Liver (tissue), 3 donors: ENCODE measurements around the gene SLC12A3.

Experiments
- EGR1 ChIP-seq, 2 donors: IDR thresholded peaks; 2 replicates each; pipeline ENCODE4 v1.6.1; 2016 to 2018; ENCODE audit warnings: antibody characterized with exemption in 2 of 2, low read depth in 2 of 2
- RXRA ChIP-seq, 2 donors: IDR thresholded peaks; 2 replicates each; pipeline ENCODE4 v1.6.1; 2017 to 2018; ENCODE audit warnings: antibody characterized with exemption in 2 of 2, mild to moderate bottlenecking in 1 of 2
- TF ChIP-seq, protein P1 (sequence below): IDR thresholded peaks from 2 replicates; pipeline ENCODE4 v1.6.1; 2016; ENCODE audit warnings: antibody characterized with exemption, mild to moderate bottlenecking
- TF ChIP-seq, protein P2 (sequence below): fragments of 150-350 bp; IDR thresholded peaks from 2 replicates; pipeline ENCODE4 v1.5.1; 2017; ENCODE audit warnings: improper control_type of control experiment, low read depth, low read length; ENCODE audit not compliant: missing input control
- donor health status: healthy.
- donor health status: healthy.

DNA sequence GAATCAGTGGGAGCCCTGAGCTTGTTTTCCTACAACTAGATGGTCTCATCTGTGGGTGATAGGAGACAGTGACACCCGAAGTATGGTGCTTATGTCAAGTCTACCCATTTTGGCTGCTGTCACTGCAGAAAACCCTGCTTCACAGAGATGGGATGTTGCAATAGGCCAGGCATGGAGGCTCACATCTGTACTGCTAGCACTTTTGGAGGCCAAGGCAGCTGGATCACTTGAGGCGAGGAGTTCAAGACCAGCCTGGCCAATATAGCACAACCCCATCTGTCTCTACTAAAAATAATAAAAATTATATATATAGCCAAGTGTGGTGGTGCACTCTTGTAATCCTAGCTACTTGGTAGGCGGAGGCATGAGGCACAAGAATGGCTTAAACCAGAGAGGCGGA lies 64.6 kb downstream of the SLC12A3 start:
- no peak for TF ChIP-seq RXRA (IDR thresholded peaks at IDR 0.05)
- TF ChIP-seq, protein P1, sequence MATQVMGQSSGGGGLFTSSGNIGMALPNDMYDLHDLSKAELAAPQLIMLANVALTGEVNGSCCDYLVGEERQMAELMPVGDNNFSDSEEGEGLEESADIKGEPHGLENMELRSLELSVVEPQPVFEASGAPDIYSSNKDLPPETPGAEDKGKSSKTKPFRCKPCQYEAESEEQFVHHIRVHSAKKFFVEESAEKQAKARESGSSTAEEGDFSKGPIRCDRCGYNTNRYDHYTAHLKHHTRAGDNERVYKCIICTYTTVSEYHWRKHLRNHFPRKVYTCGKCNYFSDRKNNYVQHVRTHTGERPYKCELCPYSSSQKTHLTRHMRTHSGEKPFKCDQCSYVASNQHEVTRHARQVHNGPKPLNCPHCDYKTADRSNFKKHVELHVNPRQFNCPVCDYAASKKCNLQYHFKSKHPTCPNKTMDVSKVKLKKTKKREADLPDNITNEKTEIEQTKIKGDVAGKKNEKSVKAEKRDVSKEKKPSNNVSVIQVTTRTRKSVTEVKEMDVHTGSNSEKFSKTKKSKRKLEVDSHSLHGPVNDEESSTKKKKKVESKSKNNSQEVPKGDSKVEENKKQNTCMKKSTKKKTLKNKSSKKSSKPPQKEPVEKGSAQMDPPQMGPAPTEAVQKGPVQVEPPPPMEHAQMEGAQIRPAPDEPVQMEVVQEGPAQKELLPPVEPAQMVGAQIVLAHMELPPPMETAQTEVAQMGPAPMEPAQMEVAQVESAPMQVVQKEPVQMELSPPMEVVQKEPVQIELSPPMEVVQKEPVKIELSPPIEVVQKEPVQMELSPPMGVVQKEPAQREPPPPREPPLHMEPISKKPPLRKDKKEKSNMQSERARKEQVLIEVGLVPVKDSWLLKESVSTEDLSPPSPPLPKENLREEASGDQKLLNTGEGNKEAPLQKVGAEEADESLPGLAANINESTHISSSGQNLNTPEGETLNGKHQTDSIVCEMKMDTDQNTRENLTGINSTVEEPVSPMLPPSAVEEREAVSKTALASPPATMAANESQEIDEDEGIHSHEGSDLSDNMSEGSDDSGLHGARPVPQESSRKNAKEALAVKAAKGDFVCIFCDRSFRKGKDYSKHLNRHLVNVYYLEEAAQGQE = no peak
- TF ChIP-seq, protein P2, sequence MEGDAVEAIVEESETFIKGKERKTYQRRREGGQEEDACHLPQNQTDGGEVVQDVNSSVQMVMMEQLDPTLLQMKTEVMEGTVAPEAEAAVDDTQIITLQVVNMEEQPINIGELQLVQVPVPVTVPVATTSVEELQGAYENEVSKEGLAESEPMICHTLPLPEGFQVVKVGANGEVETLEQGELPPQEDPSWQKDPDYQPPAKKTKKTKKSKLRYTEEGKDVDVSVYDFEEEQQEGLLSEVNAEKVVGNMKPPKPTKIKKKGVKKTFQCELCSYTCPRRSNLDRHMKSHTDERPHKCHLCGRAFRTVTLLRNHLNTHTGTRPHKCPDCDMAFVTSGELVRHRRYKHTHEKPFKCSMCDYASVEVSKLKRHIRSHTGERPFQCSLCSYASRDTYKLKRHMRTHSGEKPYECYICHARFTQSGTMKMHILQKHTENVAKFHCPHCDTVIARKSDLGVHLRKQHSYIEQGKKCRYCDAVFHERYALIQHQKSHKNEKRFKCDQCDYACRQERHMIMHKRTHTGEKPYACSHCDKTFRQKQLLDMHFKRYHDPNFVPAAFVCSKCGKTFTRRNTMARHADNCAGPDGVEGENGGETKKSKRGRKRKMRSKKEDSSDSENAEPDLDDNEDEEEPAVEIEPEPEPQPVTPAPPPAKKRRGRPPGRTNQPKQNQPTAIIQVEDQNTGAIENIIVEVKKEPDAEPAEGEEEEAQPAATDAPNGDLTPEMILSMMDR = no peak
- no peak for TF ChIP-seq EGR1 (IDR thresholded peaks at IDR 0.05; ENCODE audit: low read depth in 2 of 2)
